Activated B cell treated with CpG ODN at 0.5 μM for 24 hours (primary cell): ENCODE data around the gene PPP1R27. TPM values are rescaled to one million over a fixed set of nuclear protein-coding genes. Genes with fewer than 3 reads are reported as not detected.
A peak's percentile ranks its signal among the peaks of the same experiment; 100 is the strongest.

ENCODE experiments used
- ATAC-seq: fragments of 200-7000 bp; cut with Tn5 transposase; one replicate; pipeline ENCODE4 v1.10.0; 2021; ENCODE audit warnings: low read depth, mild to moderate bottlenecking, moderate library complexity
- CTCF ChIA-PET: fragments of 350-600 bp; sonication (Branson Sonifier 250); formaldehyde crosslinking; loops from one replicate; lab custom pipeline; 2021; ENCODE audit warnings: antibody characterized with exemption; lab: Charles Lee
- POLR2A ChIA-PET: fragments of 350-600 bp; sonication (Branson Sonifier 250); formaldehyde crosslinking; loops from one replicate; lab custom pipeline; 2021; ENCODE audit warnings: antibody characterized with exemption; lab: Charles Lee
- DNase-seq: peaks from one replicate; pipeline ENCODE4 v3.0.0; 2022
- H3K27ac Mint-ChIP-seq: one replicate; pipeline ENCODE4 v1.8.0; 2020; ENCODE audit warnings: mixed read lengths
- H3K27me3 Mint-ChIP-seq: one replicate; pipeline ENCODE4 v1.8.0; 2021; ENCODE audit warnings: mixed read lengths
- H3K36me3 Mint-ChIP-seq: one replicate; pipeline ENCODE4 v1.8.0; 2021; ENCODE audit warnings: low read depth, mixed read lengths
- H3K4me1 Mint-ChIP-seq: one replicate; pipeline ENCODE4 v1.8.0; 2021; ENCODE audit warnings: mixed read lengths
- H3K4me3 Mint-ChIP-seq: one replicate; pipeline ENCODE4 v1.8.0; 2020; ENCODE audit warnings: mild to moderate bottlenecking, mixed read lengths
- H3K9me3 Mint-ChIP-seq: one replicate; pipeline ENCODE4 v1.8.0; 2020; ENCODE audit warnings: mixed read lengths
- CTCF ChIP-seq: fragments of 200-600 bp; IDR thresholded peaks from one replicate; pipeline ENCODE4 v1.8.0; 2022; ENCODE audit warnings: antibody characterized with exemption, mild to moderate bottlenecking
- intact Hi-C: fragments of 100-400 bp; cut with micrococcal nuclease; formaldehyde crosslinking; loops from one replicate; pipeline ENCODE4 v1.15.1; 2024
- total RNA-seq: library from RNA; stranded (reverse); gene quantifications from 2 replicates; pipeline ENCODE4 v1.2.3, GENCODE V29; 2022

Gene PPP1R27
- total RNA-seq, 1 donor from 2014 or later = not detected

DNA sequence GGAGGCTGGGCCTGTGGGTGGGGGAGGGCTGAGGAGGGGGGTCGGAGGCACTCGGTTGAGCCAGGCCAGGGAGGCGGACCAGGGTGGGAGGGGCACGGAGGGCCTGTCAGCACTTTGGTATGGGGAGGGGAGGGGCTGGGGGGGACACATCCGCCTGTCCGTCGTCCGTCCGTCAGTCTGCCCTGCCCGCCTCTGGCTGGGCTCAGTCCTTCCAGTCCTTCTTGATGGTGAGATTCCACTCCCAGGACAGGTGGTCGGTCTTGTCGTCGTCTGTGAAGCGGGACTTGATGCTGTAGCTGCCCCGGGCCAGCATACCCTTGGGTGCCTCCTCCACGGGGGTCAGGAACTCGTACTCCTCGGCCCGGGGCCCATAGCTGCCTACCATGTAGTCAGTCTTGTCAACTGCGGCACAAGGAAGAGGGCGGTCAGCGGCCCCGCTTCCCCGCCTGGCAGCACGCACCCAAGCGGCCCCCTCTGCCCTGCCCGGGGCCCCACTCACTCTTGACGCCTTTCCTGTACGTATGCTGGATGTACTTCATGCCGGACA lies 33.9 kb upstream of the PPP1R27 start:
- Mint-ChIP-seq H3K4me3 (no peak overlapping the region), H3K4me1 (peaks cover 36% of the 10 kb centered on the region), H3K36me3 (peaks cover 29% of the 10 kb centered on the region), H3K27me3 (no peaks in the 10 kb centered on the region), H3K27ac (no peak overlapping the region), H3K9me3 (no peaks in the 10 kb centered on the region)
- DNase-seq = no peak
- ChIA-PET CTCF (interaction anchor here (0.6 to 1.8 kb wide), 7 partner anchors 25 to 134 kb away, joined by 3 to 10 read pairs (median 4); partner anchors contain the start of genes MAFG and MCRIP1), POLR2A (interaction anchor here (0.6 to 5.7 kb wide), 9 partner anchors 8 to 593 kb away, joined by 3 to 77 read pairs (median 9); partner anchors contain the start of genes ANAPC11, DCXR, MAFG and MRPL12)
- intact Hi-C loops = loop anchor here (10.0 kb wide), 1 partner anchor 354 kb away; the partner anchor contains the start of gene ACTG1
- TF ChIP-seq CTCF = no peak
- no peak for ATAC-seq

GRCh38 chr17:81867991-81868673 lies 33.3 kb upstream of the PPP1R27 start:
- H3K36me3 Mint-ChIP-seq = peaks cover 34% of the 10 kb centered on the region
- no peak overlapping the region for H3K4me3 Mint-ChIP-seq
- ATAC-seq (no peak), DNase-seq (no peak)
- no peaks in the 10 kb centered on the region for H3K27me3 Mint-ChIP-seq
- no peaks in the 10 kb centered on the region for H3K9me3 Mint-ChIP-seq
- ChIA-PET POLR2A (interaction anchor here (5.7 kb wide), 1 partner anchor 8 kb away, joined by 77 read pairs; the partner anchor contains the start of gene P4HB), CTCF (interaction anchor here (1.5 kb wide), 1 partner anchor 26 kb away, joined by 4 read pairs; no protein-coding TSS in a partner anchor)
- peaks cover 31% of the 10 kb centered on the region for H3K4me1 Mint-ChIP-seq
- no peak for TF ChIP-seq CTCF
- no peak overlapping the region for H3K27ac Mint-ChIP-seq
- intact Hi-C loops = loop anchor here (10.0 kb wide), 1 partner anchor 353 kb away; the partner anchor contains the start of gene ACTG1

DNA sequence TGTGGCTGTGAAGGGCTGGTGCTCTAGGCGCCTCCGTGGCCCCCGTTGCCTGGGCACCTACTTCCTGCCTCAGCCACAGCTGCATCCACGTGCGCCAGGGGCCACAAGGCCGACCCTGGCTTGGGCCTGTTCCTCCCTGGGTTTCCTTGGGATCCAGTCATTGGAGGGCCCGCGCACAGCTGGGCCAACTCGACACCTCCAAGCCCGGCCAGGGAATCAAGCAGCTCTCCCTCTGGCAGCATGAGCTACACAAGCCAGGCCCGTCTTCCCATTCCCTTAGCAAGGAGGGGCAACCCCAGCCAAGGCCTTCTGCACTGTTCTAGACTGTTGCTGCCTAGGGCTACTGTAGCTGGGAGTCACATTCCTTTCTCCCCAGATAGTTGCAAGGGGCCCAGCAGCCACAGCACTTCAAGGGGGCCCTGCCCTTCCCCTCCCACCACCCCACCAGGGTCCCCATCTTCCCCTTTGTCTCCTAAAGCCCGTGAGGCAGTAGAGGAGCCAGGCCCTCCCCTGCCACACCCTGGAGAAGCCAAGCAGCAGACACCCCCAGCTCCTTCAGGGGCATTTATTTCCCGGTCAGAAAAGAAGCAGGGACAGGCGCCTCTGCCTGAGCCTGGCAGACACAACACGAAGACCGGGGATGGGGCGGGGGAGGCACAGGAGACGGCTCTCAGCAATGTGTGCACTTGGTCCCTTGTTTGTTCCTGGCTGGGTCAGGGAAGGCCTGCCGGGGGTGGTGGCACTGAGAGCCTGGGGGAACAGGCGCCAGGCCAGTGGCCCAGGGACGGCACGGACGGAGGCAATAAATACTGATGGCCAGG lies 32.5 kb upstream of the PPP1R27 start:
- intact Hi-C loops = loop anchor here (10.0 kb wide), 1 partner anchor 353 kb away; the partner anchor contains the start of gene ACTG1

GRCh38 chr17:81866440-81867169 lies 31.8 kb upstream of the PPP1R27 start:
- TF ChIP-seq CTCF = no peak
- no peak for ATAC-seq
- intact Hi-C loops = loop anchor here (10.0 kb wide), 1 partner anchor 352 kb away; the partner anchor contains the start of gene ACTG1
- ChIA-PET POLR2A (interaction anchor here (0.6 to 1.4 kb wide), 5 partner anchors 26 to 155 kb away, joined by 3 to 6 read pairs (median 4); no protein-coding TSS in a partner anchor), CTCF (interaction anchor here (1.2 kb wide), 1 partner anchor 93 kb away, joined by 3 read pairs; no protein-coding TSS in a partner anchor)
- no peak overlapping the region for H3K4me3 Mint-ChIP-seq
- no peaks in the 10 kb centered on the region for H3K27me3 Mint-ChIP-seq
- H3K4me1 Mint-ChIP-seq = peaks cover 31% of the 10 kb centered on the region
- no peak for DNase-seq
- no peaks in the 10 kb centered on the region for H3K9me3 Mint-ChIP-seq
- H3K27ac Mint-ChIP-seq = peak overlapping the region; percentile 24
- peaks cover 34% of the 10 kb centered on the region for H3K36me3 Mint-ChIP-seq

More for the DNA sequence above, 32.5 kb upstream of the PPP1R27 start:
- no peak for TF ChIP-seq CTCF
- ChIA-PET POLR2A (interaction anchor here (0.6 kb wide), 2 partner anchors 29 to 156 kb away, joined by 4 to 6 read pairs; no protein-coding TSS in a partner anchor), CTCF (interaction anchor here (1.2 kb wide), 1 partner anchor 92 kb away, joined by 3 read pairs; no protein-coding TSS in a partner anchor)
- Mint-ChIP-seq H3K9me3 (no peaks in the 10 kb centered on the region), H3K4me3 (no peak overlapping the region), H3K36me3 (peaks cover 34% of the 10 kb centered on the region), H3K4me1 (peaks cover 30% of the 10 kb centered on the region), H3K27ac (peak overlapping the region; percentile 18), H3K27me3 (no peaks in the 10 kb centered on the region)
- no peak for DNase-seq
- ATAC-seq = no peak
